ENCODE measurements around the gene ANKFN1. TPM values are rescaled to one million over a fixed set of nuclear protein-coding genes. Genes with fewer than 3 reads are reported as not detected.

ANKFN1 gene
- total RNA-seq, 1 experiment from 2014 or later: not detected

DNA sequence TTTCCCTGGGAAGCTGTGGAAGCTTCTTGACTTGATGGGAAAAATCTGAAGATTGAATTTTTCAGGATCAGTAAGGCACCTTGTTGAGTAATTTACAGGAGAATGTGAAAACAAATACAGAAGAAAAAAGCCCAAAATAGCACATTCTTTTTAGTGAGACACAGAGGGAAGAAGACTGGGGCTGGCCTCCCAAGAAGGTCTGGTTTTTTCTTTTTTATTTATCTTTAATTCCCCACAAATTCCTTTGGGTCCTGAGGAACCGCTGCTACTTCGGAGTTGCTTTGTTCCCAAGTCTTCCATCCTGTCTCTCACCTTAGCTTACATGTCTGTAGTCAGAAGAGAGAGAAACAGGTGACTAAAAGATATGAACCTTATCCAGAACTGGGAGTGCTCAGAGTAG, 273.6 kb downstream of the ANKFN1 start:
- no peak overlapping the region for H3K4me3 Mint-ChIP-seq
- Histone ChIP-seq H4K5ac (ENCODE audit: insufficient read length, low read depth, low read length) (no peak overlapping the region), H3K27me3 (ENCODE audit: insufficient read depth, low read length) (no peaks in the 10 kb centered on the region), H3K27ac (ENCODE audit: insufficient read length, low read depth, low read length) (no peak overlapping the region), H3K9ac (ENCODE audit: extremely low read depth, insufficient read length, low read length) (no peak overlapping the region), H3T11ph (ENCODE audit: low read length) (no peak overlapping the region), H3K79me1 (ENCODE audit: insufficient read depth, low read depth, low read length, poor library complexity, severe bottlenecking) (no peaks in the 10 kb centered on the region), H2AFZ (ENCODE audit: low read length) (no peak overlapping the region), H4K20me1 (ENCODE audit: control insufficient read depth, insufficient read depth, insufficient read length) (no peaks in the 10 kb centered on the region), H4K91ac (ENCODE audit: insufficient read length, low read depth, low read length) (no peak overlapping the region), H3K9me3 (ENCODE audit: control insufficient read depth, low read depth, low read length) (no peaks in the 10 kb centered on the region), H3K4ac (ENCODE audit: low read depth, low read length) (no peak overlapping the region), H2BK5ac (ENCODE audit: insufficient read length, low read length) (no peak overlapping the region), H3K4me2 (ENCODE audit: insufficient read depth, insufficient read length, low read length) (no peak overlapping the region), H3K18ac (ENCODE audit: insufficient read length, low read depth, low read length) (no peak overlapping the region), H2BK20ac (ENCODE audit: low read depth, low read length, poor library complexity, severe bottlenecking) (no peak overlapping the region), H2BK15ac (ENCODE audit: low read depth, low read length) (no peak overlapping the region), H3K4me1 (ENCODE audit: insufficient read depth, low read length) (no peaks in the 10 kb centered on the region), H2BK120ac (ENCODE audit: low read depth, low read length, poor library complexity, severe bottlenecking) (no peak overlapping the region), H2BK12ac (ENCODE audit: insufficient read length, low read depth, low read length) (no peak overlapping the region), H2AK5ac (ENCODE audit: insufficient read length, low read length) (no peak overlapping the region), H4K8ac (replicated peaks; ENCODE audit: insufficient read length, low read depth, low read length) (no peak overlapping the region), H3K23ac (ENCODE audit: insufficient read length, low read depth, low read length) (no peak overlapping the region), H3K79me2 (ENCODE audit: insufficient read depth, low read length) (no peaks in the 10 kb centered on the region), H3K23me2 (ENCODE audit: insufficient read length, low read depth, low read length, poor library complexity, severe bottlenecking) (no peaks in the 10 kb centered on the region), H3K14ac (ENCODE audit: insufficient read depth, low read length) (no peak overlapping the region), H3K56ac (ENCODE audit: insufficient read length, low read depth, low read length) (no peak overlapping the region)
- no peak overlapping the region for H3K27ac Mint-ChIP-seq
- peaks cover 9 to 13% of the 10 kb centered on the region in 2 experiments for H3K4me1 Mint-ChIP-seq
- no peaks in the 10 kb centered on the region for H3K36me3 Mint-ChIP-seq (ENCODE audit: insufficient read depth in 1 of 3, low read depth in 3 of 3)
- no CpG with 5 or more reads among the region's 2 CpGs for WGBS (ENCODE audit: extremely low coverage, insufficient read length, low lambda C conversion rate)
- no peaks in the 10 kb centered on the region; the same call in 1 of the 2 replicates for H3K27me3 Mint-ChIP-seq (ENCODE audit: low read depth)
- no peaks in the 10 kb centered on the region for H3K9me3 Mint-ChIP-seq
- DNase-seq: no peak
- TF ChIP-seq, protein P1, sequence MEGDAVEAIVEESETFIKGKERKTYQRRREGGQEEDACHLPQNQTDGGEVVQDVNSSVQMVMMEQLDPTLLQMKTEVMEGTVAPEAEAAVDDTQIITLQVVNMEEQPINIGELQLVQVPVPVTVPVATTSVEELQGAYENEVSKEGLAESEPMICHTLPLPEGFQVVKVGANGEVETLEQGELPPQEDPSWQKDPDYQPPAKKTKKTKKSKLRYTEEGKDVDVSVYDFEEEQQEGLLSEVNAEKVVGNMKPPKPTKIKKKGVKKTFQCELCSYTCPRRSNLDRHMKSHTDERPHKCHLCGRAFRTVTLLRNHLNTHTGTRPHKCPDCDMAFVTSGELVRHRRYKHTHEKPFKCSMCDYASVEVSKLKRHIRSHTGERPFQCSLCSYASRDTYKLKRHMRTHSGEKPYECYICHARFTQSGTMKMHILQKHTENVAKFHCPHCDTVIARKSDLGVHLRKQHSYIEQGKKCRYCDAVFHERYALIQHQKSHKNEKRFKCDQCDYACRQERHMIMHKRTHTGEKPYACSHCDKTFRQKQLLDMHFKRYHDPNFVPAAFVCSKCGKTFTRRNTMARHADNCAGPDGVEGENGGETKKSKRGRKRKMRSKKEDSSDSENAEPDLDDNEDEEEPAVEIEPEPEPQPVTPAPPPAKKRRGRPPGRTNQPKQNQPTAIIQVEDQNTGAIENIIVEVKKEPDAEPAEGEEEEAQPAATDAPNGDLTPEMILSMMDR (conservative IDR thresholded peaks at IDR 0.05): no peak
